ENCODE data around the gene DND1.

Gene DND1

GRCh38 chr5:140622301-140622700 is 51.1 kb downstream of the DND1 start:
- TF ChIP-seq, protein P1, sequence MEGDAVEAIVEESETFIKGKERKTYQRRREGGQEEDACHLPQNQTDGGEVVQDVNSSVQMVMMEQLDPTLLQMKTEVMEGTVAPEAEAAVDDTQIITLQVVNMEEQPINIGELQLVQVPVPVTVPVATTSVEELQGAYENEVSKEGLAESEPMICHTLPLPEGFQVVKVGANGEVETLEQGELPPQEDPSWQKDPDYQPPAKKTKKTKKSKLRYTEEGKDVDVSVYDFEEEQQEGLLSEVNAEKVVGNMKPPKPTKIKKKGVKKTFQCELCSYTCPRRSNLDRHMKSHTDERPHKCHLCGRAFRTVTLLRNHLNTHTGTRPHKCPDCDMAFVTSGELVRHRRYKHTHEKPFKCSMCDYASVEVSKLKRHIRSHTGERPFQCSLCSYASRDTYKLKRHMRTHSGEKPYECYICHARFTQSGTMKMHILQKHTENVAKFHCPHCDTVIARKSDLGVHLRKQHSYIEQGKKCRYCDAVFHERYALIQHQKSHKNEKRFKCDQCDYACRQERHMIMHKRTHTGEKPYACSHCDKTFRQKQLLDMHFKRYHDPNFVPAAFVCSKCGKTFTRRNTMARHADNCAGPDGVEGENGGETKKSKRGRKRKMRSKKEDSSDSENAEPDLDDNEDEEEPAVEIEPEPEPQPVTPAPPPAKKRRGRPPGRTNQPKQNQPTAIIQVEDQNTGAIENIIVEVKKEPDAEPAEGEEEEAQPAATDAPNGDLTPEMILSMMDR (IDR thresholded peaks at IDR 0.05; ENCODE audit: low read depth, low read length, missing control alignments): no peak
- DNase-seq (ENCODE audit: low read depth): no peak
- H3K4me3 ChIP-seq (ENCODE audit: low read depth, low read length): no peak overlapping the region
